ENCODE measurements around the gene BICC1.

GRCh38 chr10:58754469-58755339 lies 242.0 kb downstream of the BICC1 start:
- TF ChIP-seq CTCF (IDR thresholded peaks at IDR 0.05; ENCODE audit: insufficient read depth, low read length) (no peak), GABPA (IDR thresholded peaks at IDR 0.05; ENCODE audit: low read depth) (no peak), POLR2AphosphoS5 (IDR thresholded peaks at IDR 0.05; ENCODE audit: low read depth) (no peak)
- TF ChIP-seq, protein P1, sequence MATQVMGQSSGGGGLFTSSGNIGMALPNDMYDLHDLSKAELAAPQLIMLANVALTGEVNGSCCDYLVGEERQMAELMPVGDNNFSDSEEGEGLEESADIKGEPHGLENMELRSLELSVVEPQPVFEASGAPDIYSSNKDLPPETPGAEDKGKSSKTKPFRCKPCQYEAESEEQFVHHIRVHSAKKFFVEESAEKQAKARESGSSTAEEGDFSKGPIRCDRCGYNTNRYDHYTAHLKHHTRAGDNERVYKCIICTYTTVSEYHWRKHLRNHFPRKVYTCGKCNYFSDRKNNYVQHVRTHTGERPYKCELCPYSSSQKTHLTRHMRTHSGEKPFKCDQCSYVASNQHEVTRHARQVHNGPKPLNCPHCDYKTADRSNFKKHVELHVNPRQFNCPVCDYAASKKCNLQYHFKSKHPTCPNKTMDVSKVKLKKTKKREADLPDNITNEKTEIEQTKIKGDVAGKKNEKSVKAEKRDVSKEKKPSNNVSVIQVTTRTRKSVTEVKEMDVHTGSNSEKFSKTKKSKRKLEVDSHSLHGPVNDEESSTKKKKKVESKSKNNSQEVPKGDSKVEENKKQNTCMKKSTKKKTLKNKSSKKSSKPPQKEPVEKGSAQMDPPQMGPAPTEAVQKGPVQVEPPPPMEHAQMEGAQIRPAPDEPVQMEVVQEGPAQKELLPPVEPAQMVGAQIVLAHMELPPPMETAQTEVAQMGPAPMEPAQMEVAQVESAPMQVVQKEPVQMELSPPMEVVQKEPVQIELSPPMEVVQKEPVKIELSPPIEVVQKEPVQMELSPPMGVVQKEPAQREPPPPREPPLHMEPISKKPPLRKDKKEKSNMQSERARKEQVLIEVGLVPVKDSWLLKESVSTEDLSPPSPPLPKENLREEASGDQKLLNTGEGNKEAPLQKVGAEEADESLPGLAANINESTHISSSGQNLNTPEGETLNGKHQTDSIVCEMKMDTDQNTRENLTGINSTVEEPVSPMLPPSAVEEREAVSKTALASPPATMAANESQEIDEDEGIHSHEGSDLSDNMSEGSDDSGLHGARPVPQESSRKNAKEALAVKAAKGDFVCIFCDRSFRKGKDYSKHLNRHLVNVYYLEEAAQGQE (IDR thresholded peaks at IDR 0.05; ENCODE audit: insufficient replicate concordance, low read depth): no peak

Measured in HL-60 (cell line).